Neural progenitor cell (in vitro differentiated cells): Measurements from ENCODE around the gene CPA1.

ENCODE experiments used
- CTCF ChIP-seq: fragments of 200-600 bp; sonication (generic); IDR thresholded peaks from 2 replicates; pipeline ENCODE4 v1.5.1; 2017; ENCODE audit warnings: antibody characterized with exemption, mild to moderate bottlenecking
- EZH2 ChIP-seq: fragments of 200-600 bp; sonication (generic); IDR thresholded peaks from 2 replicates; pipeline ENCODE4 v1.6.1; 2017; ENCODE audit warnings: antibody characterized with exemption, mild to moderate bottlenecking, moderate library complexity
- EZH2phosphoT487 ChIP-seq: fragments of 200-600 bp; sonication (generic); IDR thresholded peaks from 2 replicates; pipeline ENCODE4 v1.6.1; 2017; ENCODE audit warnings: antibody characterized with exemption

- TF ChIP-seq CTCF (no peak), EZH2phosphoT487 (no peak), EZH2 (no peak)
Observed at GRCh38 chr7:130379532-130379920, 768 bp upstream of the CPA1 start.
